ENCODE data around the gene SDC3. TPM values are rescaled to one million over a fixed set of nuclear protein-coding genes. Genes with fewer than 3 reads are reported as not detected.

Gene SDC3
- total RNA-seq, 1 experiment from 2014 or later = 3.7 TPM

GRCh38 chr1:30853350-30853749, 55.2 kb downstream of the SDC3 start:
- no peak for DNase-seq

GRCh38 chr1:30852026-30852425, 56.5 kb downstream of the SDC3 start:
- no peak for DNase-seq
- CTCF ChIA-PET = no interaction called here
- H3K27me3 Mint-ChIP-seq (ENCODE audit: insufficient read depth, unreplicated experiment) = peaks cover 6% of the 10 kb centered on the region

More at GRCh38 chr1:30853350-30853749, 55.2 kb downstream of the SDC3 start:
- Mint-ChIP-seq H3K36me3 (ENCODE audit: insufficient read depth, unreplicated experiment) (no peaks in the 10 kb centered on the region), H3K27ac (ENCODE audit: unreplicated experiment) (no peak overlapping the region), H3K4me3 (ENCODE audit: unreplicated experiment) (no peak overlapping the region), H3K9me3 (ENCODE audit: unreplicated experiment) (no peaks in the 10 kb centered on the region), H3K4me1 (ENCODE audit: low read depth, unreplicated experiment) (no peaks in the 10 kb centered on the region), H3K27me3 (ENCODE audit: insufficient read depth, unreplicated experiment) (peaks cover 5% of the 10 kb centered on the region)
- H3K9me3 ChIP-seq = no peaks in the 10 kb centered on the region
- no peak for TF ChIP-seq CTCF (IDR thresholded peaks at IDR 0.05; ENCODE audit: insufficient read depth in 1 of 2, low read depth in 1 of 2, low read length in 1 of 2, severe bottlenecking in 1 of 2, unreplicated experiment in 1 of 2)
- H3K4me1 ChIP-seq = no peaks in the 10 kb centered on the region
- H3K27me3 ChIP-seq (replicated peaks; ENCODE audit: control insufficient read depth, insufficient read depth, low read length) = no peaks in the 10 kb centered on the region
- H3K4me3 ChIP-seq (ENCODE audit: low read depth, low read length) = no peak overlapping the region
- H3K36me3 ChIP-seq (ENCODE audit: control insufficient read depth, insufficient read depth, low read length) = no peaks in the 10 kb centered on the region
- CTCF ChIA-PET = no interaction called here
- POLR2A ChIA-PET = no interaction called here
- no TSS peak for BruUV-seq (replicated peaks)
- intact Hi-C loops (cut with micrococcal nuclease; ENCODE audit: unreplicated experiment) = loop anchor here (5.0 kb wide), 1 partner anchor 51 kb away; no protein-coding TSS in a partner anchor

GRCh38 chr1:30851286-30851685, 57.3 kb downstream of the SDC3 start:
- H3K36me3 Mint-ChIP-seq (ENCODE audit: insufficient read depth, unreplicated experiment) = no peaks in the 10 kb centered on the region
- H3K27ac Mint-ChIP-seq (ENCODE audit: unreplicated experiment) = no peak overlapping the region
- H3K27me3 Mint-ChIP-seq (ENCODE audit: insufficient read depth, unreplicated experiment) = peaks cover 6% of the 10 kb centered on the region
- no peak overlapping the region for H3K4me3 Mint-ChIP-seq (ENCODE audit: unreplicated experiment)
- BruUV-seq (replicated peaks) = no TSS peak
- DNase-seq = no peak
- H3K4me3 ChIP-seq (ENCODE audit: low read depth, low read length) = no peak overlapping the region
- POLR2A ChIA-PET = no interaction called here
- intact Hi-C loops (cut with micrococcal nuclease; ENCODE audit: unreplicated experiment) = loop anchor here (5.0 kb wide), 1 partner anchor 49 kb away; no protein-coding TSS in a partner anchor
- no peaks in the 10 kb centered on the region for H3K36me3 ChIP-seq (ENCODE audit: control insufficient read depth, insufficient read depth, low read length)
- no peaks in the 10 kb centered on the region for H3K9me3 Mint-ChIP-seq (ENCODE audit: unreplicated experiment)
- H3K4me1 Mint-ChIP-seq (ENCODE audit: low read depth, unreplicated experiment) = no peaks in the 10 kb centered on the region
- no peaks in the 10 kb centered on the region for H3K4me1 ChIP-seq
- no peaks in the 10 kb centered on the region for H3K27me3 ChIP-seq (replicated peaks; ENCODE audit: control insufficient read depth, insufficient read depth, low read length)
- CTCF ChIA-PET = no interaction called here
- H3K9me3 ChIP-seq = no peaks in the 10 kb centered on the region
- no peak for TF ChIP-seq CTCF (IDR thresholded peaks at IDR 0.05; ENCODE audit: insufficient read depth in 1 of 2, low read depth in 1 of 2, low read length in 1 of 2, severe bottlenecking in 1 of 2, unreplicated experiment in 1 of 2)

More at GRCh38 chr1:30852026-30852425, 56.5 kb downstream of the SDC3 start:
- POLR2A ChIA-PET = no interaction called here
- Mint-ChIP-seq H3K4me1 (ENCODE audit: low read depth, unreplicated experiment) (no peaks in the 10 kb centered on the region), H3K36me3 (ENCODE audit: insufficient read depth, unreplicated experiment) (no peaks in the 10 kb centered on the region), H3K4me3 (ENCODE audit: unreplicated experiment) (no peak overlapping the region), H3K9me3 (ENCODE audit: unreplicated experiment) (no peaks in the 10 kb centered on the region), H3K27ac (ENCODE audit: unreplicated experiment) (no peak overlapping the region)
- no peaks in the 10 kb centered on the region for H3K4me1 ChIP-seq
- intact Hi-C loops (cut with micrococcal nuclease; ENCODE audit: unreplicated experiment) = loop anchor here (5.0 kb wide), 1 partner anchor 50 kb away; no protein-coding TSS in a partner anchor
- no peaks in the 10 kb centered on the region for H3K36me3 ChIP-seq (ENCODE audit: control insufficient read depth, insufficient read depth, low read length)
- H3K4me3 ChIP-seq (ENCODE audit: low read depth, low read length) = no peak overlapping the region
- no peak for TF ChIP-seq CTCF (IDR thresholded peaks at IDR 0.05; ENCODE audit: insufficient read depth in 1 of 2, low read depth in 1 of 2, low read length in 1 of 2, severe bottlenecking in 1 of 2, unreplicated experiment in 1 of 2)
- no TSS peak for BruUV-seq (replicated peaks)
- no peaks in the 10 kb centered on the region for H3K27me3 ChIP-seq (replicated peaks; ENCODE audit: control insufficient read depth, insufficient read depth, low read length)
- no peaks in the 10 kb centered on the region for H3K9me3 ChIP-seq
